ENCODE measurements around the gene CYBA. TPM values are rescaled to one million over a fixed set of nuclear protein-coding genes. Genes with fewer than 3 reads are reported as not detected.
A peak's percentile ranks its signal among the peaks of the same experiment; 100 is the strongest.

Gene CYBA
- total and polyA plus RNA-seq, 2 of the 13 experiments (the other 11 are each of a cell fraction or from before 2014, with no cell fraction given) = 196 to 250 TPM

DNA sequence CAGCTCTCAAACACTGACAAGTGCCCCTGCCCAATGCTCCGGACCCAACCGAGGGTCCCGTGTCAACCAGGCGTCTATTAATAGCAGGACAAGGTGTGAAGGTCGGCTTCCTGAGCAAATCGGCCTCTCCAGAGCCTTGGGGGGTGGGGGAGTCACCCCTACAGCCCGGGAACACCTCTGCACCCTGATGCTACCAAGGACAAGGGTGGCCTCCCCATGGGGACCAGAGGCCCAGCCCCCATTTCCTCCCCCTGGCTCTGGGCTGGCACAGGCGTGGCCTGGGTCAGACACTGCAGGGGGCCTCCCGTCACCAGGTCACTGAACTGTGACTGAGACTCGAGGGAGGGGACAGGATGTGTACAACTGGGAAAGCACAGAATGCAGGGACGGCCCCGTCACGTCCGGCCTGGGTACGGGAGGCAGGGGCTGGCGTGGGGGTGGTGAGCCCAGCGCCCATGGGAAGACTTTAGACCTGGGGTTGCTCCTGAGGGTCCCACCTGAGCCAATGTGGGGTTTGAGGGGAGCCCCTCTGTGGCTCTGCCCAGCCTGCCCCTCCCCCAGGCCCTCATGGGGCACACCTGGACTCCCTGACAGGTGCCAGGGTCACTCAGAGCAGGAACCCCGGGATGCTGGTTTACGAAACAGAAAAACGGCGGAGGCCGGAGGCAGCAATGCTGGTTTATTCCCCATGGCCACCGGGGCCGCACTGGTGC lies 579 bp upstream of the CYBA start (continued):
- TF ChIP-seq ZNF747 (CRISPR knock-in tag; IDR thresholded peaks at IDR 0.05; ENCODE audit: borderline replicate concordance) (peak; percentile 88; the same call in 1 of the 2 replicates), HNRNPK (IDR thresholded peaks at IDR 0.05; ENCODE audit: low read depth, low read length, poor library complexity, severe bottlenecking) (no peak), ZBTB7B (CRISPR knock-in tag; IDR thresholded peaks at IDR 0.05) (peak; percentile 96), SOX5 (CRISPR knock-in tag; IDR thresholded peaks at IDR 0.05; ENCODE audit: borderline replicate concordance) (0 out of 2 replicates have a peak, but pooled peaks have one; percentile 76), MEIS2 (CRISPR knock-in tag; IDR thresholded peaks at IDR 0.05) (peak; percentile 86), KAT8 (CRISPR knock-in tag; IDR thresholded peaks at IDR 0.05) (peak; percentile 92), ZNF879 (CRISPR knock-in tag; IDR thresholded peaks at IDR 0.05) (0 out of 2 replicates have a peak, but pooled peaks have one; percentile 54), ZNF83 (CRISPR knock-in tag; IDR thresholded peaks at IDR 0.05; ENCODE audit: borderline replicate concordance) (peak; percentile 55; the same call in 1 of the 2 replicates), SP1 (IDR thresholded peaks at IDR 0.05) (no peak), SP1 (CRISPR knock-in tag; IDR thresholded peaks at IDR 0.05) (peak; percentile 73), BHLHE40 (IDR thresholded peaks at IDR 0.05; ENCODE audit: low read length) (0 out of 2 replicates have a peak, but pooled peaks have one; percentile 3), ZNF24 (IDR thresholded peaks at IDR 0.05) (no peak), PAF1 (CRISPR knock-in tag; IDR thresholded peaks at IDR 0.05) (peak; percentile 90; the same call in 1 of the 2 replicates), FOXA1 (IDR thresholded peaks at IDR 0.05) (no peak), FOXA1 (CRISPR knock-in tag; IDR thresholded peaks at IDR 0.05) (peak; percentile 98)
- TF ChIP-seq, protein P1, sequence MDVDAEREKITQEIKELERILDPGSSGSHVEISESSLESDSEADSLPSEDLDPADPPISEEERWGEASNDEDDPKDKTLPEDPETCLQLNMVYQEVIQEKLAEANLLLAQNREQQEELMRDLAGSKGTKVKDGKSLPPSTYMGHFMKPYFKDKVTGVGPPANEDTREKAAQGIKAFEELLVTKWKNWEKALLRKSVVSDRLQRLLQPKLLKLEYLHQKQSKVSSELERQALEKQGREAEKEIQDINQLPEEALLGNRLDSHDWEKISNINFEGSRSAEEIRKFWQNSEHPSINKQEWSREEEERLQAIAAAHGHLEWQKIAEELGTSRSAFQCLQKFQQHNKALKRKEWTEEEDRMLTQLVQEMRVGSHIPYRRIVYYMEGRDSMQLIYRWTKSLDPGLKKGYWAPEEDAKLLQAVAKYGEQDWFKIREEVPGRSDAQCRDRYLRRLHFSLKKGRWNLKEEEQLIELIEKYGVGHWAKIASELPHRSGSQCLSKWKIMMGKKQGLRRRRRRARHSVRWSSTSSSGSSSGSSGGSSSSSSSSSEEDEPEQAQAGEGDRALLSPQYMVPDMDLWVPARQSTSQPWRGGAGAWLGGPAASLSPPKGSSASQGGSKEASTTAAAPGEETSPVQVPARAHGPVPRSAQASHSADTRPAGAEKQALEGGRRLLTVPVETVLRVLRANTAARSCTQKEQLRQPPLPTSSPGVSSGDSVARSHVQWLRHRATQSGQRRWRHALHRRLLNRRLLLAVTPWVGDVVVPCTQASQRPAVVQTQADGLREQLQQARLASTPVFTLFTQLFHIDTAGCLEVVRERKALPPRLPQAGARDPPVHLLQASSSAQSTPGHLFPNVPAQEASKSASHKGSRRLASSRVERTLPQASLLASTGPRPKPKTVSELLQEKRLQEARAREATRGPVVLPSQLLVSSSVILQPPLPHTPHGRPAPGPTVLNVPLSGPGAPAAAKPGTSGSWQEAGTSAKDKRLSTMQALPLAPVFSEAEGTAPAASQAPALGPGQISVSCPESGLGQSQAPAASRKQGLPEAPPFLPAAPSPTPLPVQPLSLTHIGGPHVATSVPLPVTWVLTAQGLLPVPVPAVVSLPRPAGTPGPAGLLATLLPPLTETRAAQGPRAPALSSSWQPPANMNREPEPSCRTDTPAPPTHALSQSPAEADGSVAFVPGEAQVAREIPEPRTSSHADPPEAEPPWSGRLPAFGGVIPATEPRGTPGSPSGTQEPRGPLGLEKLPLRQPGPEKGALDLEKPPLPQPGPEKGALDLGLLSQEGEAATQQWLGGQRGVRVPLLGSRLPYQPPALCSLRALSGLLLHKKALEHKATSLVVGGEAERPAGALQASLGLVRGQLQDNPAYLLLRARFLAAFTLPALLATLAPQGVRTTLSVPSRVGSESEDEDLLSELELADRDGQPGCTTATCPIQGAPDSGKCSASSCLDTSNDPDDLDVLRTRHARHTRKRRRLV (CRISPR knock-in tag; IDR thresholded peaks at IDR 0.05) = 0 out of 2 replicates have a peak, but pooled peaks have one; percentile 6
- TF ChIP-seq, protein P2, sequence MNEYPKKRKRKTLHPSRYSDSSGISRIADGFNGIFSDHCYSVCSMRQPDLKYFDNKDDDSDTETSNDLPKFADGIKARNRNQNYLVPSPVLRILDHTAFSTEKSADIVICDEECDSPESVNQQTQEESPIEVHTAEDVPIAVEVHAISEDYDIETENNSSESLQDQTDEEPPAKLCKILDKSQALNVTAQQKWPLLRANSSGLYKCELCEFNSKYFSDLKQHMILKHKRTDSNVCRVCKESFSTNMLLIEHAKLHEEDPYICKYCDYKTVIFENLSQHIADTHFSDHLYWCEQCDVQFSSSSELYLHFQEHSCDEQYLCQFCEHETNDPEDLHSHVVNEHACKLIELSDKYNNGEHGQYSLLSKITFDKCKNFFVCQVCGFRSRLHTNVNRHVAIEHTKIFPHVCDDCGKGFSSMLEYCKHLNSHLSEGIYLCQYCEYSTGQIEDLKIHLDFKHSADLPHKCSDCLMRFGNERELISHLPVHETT (CRISPR knock-in tag; conservative IDR thresholded peaks at IDR 0.05) = peak; percentile 73; the same call in 1 of the 2 replicates
- TF ChIP-seq, protein P3, sequence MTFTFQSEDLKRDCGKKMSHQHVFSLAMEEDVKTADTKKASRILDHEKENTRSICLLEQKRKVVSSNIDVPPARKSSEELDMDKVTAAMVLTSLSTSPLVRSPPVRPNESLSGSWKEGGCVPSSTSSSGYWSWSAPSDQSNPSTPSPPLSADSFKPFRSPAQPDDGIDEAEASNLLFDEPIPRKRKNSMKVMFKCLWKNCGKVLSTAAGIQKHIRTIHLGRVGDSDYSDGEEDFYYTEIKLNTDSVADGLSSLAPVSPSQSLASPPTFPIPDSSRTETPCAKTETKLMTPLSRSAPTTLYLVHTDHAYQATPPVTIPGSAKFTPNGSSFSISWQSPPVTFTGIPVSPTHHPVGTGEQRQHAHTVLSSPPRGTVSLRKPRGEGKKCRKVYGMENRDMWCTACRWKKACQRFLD (CRISPR knock-in tag; IDR thresholded peaks at IDR 0.05; ENCODE audit: borderline replicate concordance) = no peak
- TF ChIP-seq, protein P4, sequence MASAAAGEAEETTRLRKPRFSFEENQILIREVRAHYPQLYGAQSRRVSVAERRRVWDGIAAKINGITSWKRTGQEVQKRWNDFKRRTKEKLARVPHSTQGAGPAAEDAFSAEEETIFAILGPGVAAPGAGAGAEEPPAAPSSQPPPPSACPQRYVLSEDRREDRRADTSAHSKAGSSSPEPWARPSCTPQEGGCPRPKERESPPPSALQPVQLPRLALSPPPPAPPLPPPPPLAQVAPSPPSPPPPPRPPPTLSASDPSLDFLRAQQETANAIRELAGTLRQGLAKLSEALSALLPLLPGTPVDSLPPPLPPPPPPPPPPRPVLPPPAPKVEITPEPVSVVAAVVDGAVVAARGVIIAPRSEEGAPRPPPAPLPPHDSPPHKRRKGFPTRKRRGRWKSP (CRISPR knock-in tag; IDR thresholded peaks at IDR 0.05) = peak; percentile 94
- TF ChIP-seq, protein P5, sequence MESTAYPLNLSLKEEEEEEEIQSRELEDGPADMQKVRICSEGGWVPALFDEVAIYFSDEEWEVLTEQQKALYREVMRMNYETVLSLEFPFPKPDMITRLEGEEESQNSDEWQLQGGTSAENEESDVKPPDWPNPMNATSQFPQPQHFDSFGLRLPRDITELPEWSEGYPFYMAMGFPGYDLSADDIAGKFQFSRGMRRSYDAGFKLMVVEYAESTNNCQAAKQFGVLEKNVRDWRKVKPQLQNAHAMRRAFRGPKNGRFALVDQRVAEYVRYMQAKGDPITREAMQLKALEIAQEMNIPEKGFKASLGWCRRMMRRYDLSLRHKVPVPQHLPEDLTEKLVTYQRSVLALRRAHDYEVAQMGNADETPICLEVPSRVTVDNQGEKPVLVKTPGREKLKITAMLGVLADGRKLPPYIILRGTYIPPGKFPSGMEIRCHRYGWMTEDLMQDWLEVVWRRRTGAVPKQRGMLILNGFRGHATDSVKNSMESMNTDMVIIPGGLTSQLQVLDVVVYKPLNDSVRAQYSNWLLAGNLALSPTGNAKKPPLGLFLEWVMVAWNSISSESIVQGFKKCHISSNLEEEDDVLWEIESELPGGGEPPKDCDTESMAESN (CRISPR knock-in tag; conservative IDR thresholded peaks at IDR 0.05) = peak; percentile 74
